GM10266 (cell line): ENCODE measurements around the gene RAD21L1.

ENCODE experiments used
- DNase-seq: peaks from one replicate; pipeline ENCODE4 v3.0.0; 2012; ENCODE audit errors: extremely low spot score
- TF ChIP-seq, protein P1 (sequence below): IDR thresholded peaks from 2 replicates; pipeline ENCODE4 v1.5.1; 2012; ENCODE audit warnings: mild to moderate bottlenecking, low read depth; ENCODE audit not compliant: control insufficient read depth, insufficient read depth; ENCODE audit errors: missing control alignments

The RAD21L1 gene

DNA sequence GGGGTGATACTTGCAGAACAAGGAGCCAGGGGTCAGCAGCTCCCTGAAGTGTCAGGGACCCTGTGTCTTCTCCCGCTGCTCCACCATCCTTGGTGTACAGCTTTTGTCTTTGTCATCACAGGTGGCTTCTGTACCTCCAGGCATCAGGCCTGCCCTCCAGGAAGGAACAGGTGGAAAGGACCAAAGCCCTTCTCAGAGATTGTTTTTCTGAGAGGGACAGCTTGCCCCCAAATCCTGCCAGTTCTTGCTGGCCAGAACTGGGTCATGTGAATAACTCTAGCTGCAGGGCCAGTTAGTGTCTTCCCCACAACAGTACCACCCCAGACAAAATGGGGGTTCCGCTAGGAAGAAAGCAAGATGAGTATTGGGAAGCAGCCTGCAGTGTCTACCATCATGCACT lies 71.6 kb downstream of the RAD21L1 start:
- TF ChIP-seq, protein P1, sequence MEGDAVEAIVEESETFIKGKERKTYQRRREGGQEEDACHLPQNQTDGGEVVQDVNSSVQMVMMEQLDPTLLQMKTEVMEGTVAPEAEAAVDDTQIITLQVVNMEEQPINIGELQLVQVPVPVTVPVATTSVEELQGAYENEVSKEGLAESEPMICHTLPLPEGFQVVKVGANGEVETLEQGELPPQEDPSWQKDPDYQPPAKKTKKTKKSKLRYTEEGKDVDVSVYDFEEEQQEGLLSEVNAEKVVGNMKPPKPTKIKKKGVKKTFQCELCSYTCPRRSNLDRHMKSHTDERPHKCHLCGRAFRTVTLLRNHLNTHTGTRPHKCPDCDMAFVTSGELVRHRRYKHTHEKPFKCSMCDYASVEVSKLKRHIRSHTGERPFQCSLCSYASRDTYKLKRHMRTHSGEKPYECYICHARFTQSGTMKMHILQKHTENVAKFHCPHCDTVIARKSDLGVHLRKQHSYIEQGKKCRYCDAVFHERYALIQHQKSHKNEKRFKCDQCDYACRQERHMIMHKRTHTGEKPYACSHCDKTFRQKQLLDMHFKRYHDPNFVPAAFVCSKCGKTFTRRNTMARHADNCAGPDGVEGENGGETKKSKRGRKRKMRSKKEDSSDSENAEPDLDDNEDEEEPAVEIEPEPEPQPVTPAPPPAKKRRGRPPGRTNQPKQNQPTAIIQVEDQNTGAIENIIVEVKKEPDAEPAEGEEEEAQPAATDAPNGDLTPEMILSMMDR: no peak
- DNase-seq: no peak

DNA sequence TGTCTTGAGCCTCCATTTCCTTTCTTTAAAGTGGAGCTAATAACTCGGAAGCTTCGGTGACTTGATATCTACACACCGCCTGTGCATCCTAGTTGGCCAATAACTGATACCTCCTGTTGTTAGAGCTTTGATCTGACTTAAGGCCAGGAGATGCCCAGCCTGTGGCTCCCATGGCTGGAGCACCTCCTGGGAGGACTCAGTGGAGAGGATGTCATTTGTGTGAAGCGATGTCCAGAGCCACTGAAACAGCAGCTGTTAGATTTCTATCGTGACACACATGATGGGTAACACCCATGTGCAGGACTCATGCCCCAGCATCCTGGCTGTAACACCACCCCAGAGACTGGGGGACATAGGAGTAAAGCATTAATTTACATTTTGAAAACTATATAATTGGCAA lies 72.3 kb downstream of the RAD21L1 start:
- DNase-seq: no peak
- TF ChIP-seq, protein P1: no peak

GRCh38 chr20:1298888-1299511 lies 73.2 kb downstream of the RAD21L1 start:
- TF ChIP-seq, protein P1: no peak
- DNase-seq: no peak

DNA sequence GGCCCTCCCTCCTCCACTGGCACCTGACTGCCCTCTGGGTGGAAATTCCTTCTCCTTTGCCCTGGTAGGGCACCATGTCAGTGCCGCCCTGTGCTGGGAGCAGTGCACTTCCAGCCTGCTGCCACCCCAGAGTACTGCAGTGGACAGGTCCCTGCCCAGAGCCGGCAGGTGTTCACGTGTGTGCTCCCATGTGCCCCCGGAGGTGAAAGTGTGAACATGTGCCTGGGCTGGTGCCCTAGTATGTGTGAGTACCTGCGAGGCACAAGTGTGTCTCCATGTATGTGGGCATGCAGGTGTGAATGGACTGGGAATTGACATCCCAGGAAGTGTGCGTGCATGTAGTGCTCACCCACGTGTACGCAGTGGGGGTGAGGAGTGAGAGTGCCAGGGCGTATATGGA lies 73.7 kb downstream of the RAD21L1 start:
- TF ChIP-seq, protein P1: no peak
- DNase-seq: no peak

DNA sequence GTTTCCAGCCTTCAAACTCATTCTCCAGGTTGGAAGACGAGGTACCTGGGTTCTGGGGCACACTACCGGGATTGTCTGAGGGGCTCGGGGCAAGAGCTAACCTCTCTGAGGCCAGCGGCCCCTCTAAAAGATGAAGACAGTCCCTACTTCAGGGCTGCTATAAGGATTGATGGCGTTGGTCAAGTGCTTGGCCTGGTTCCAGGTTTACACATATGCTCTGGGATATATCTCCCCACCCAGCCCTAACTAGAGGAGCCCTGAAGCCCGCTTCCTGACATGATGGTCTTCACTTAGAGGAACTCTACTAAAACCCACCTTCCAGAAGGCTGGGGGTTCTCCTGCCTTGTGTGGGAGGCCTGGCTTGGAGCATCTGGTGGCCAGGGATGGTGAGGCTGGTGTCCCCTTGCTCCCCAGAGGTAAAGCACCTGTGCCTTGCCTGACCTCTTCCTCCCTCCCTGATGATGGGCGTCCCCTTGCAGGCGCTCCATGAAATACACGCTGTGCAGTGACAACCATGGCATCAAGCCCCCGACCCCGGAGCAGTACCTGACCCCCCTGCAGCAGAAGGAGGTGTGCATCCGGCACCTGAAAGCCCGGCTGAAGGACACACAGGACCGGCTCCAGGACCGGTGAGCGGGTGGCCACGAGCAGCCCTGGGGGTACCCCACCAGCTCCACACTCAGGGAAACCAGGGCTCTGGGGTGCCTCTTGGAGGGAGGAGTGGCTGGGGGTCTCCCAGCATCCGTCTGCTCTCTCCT lies 74.4 kb downstream of the RAD21L1 start:
- TF ChIP-seq, protein P1: no peak
- no peak for DNase-seq

DNA sequence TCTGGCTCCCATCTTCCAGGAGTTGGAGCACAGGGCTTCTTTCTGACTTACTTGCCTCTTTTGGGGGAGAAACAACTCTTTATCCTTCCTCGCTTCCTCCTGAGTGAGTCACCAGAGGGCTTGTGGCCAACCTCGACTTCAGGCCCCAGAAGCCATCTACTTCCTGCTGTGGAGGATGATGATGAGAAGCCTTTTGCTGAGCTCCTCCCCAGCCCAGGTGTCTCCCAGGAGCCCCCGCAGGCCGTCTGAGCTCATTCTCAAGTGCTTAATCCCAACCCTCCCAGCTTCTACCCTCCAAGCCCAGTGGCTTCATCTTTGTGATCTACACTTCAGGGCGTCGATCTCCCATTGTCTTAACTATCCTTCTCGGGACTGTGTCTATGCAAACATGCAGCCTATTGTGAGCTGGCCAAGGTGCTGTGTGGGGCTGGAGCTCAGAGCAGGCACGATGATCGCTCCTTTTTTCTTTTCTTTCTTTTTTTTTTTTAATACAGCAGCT lies 75.2 kb downstream of the RAD21L1 start:
- TF ChIP-seq, protein P1: no peak
- DNase-seq: no peak

- TF ChIP-seq, protein P1: no peak
- no peak for DNase-seq
These were observed 77.1 kb downstream of the RAD21L1 start for GRCh38 chr20:1302685-1303541.
